D341Med (cell line): Measurements from ENCODE around the gene VDR.

Experiments
- DNase-seq: peaks from one replicate; pipeline ENCODE4 v3.0.0; 2012; ENCODE audit warnings: low spot score

VDR gene

GRCh38 chr12:47930634-47931033 lies 25.8 kb upstream of the VDR start:
- no peak for DNase-seq

- no peak for DNase-seq
Measured at GRCh38 chr12:47927346-47927745, 22.6 kb upstream of the VDR start.

DNA sequence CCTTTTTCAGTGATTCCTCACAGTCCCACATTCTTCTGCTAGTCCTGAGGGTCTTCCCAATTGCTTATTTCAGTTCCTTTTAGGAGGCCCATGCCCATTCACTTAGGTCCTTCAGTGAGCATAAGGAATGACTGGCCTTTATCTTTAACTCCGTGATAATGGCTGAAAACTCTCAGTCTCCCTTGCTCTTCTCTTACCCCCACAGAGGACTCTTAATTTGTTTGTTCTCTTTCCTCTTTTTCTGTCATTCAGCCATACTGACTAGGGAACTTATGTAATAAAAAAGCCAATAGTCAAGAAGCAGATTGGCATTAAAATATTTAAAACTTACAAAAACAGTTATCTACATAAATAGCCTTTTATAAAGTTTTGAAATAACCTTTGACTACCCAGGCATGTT lies 17.1 kb upstream of the VDR start:
- no peak for DNase-seq

GRCh38 chr12:47920913-47921312 lies 16.1 kb upstream of the VDR start:
- DNase-seq, result no peak

DNA sequence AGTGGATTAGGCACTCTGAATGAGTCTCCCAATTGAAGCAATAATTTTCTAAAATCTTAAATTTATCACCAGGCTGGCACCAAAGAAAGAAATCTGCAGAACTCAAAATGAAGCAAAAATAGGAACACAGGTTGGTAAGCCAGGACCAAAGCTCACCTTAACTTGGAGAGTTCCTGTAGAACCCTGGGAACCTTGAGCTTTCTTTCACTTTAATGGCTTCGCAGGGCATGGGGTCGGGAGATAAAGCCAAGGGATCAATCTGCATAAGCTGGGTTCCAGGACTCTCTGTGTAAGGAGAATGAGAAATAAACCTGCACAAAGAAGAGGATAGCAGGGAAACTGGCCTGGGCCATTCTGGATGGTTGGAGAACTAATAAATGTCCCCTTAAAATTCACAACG lies 8.3 kb upstream of the VDR start:
- DNase-seq, result no peak

DNA sequence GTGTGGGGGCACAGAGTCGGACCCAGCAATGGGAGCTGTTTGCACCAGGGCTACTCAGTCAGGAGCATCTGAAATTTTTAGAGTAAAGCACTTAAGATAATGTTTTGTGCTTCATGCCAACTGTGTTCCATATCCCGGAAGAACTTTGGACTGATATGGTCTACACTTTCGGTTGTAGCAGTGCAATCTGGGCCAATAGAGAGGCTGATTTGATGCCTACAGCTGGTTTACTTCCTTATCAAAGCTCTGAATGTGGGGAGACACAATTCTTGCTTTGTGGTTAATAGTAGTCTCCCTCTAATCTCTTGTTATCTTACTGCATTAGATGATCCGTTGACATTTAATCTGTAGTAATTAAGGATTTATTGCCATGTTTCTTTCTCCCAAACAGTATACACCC lies 7.8 kb upstream of the VDR start:
- DNase-seq, result no peak

GRCh38 chr12:47910981-47911380 lies 6.2 kb upstream of the VDR start:
- no peak for DNase-seq

DNA sequence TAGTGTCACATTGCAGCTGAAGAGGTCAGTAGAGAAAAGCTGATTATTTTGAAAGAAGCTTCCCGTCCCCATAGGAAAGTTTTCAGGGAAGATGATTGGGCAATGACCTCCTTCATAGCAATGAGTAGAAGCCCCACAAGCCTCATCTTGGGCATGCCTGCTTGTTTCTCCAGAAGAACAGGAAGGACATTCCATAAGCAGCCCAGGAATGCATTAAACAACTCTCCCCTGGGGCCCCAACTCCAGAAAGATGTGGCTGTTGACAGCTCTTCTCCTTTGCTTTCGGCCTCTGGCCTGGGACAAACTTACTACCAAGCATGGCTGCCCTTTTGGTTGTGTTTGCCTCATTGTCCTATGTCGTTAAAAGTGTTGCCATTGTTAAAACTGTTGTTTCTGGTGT lies 5.7 kb upstream of the VDR start:
- DNase-seq, result no peak

DNA sequence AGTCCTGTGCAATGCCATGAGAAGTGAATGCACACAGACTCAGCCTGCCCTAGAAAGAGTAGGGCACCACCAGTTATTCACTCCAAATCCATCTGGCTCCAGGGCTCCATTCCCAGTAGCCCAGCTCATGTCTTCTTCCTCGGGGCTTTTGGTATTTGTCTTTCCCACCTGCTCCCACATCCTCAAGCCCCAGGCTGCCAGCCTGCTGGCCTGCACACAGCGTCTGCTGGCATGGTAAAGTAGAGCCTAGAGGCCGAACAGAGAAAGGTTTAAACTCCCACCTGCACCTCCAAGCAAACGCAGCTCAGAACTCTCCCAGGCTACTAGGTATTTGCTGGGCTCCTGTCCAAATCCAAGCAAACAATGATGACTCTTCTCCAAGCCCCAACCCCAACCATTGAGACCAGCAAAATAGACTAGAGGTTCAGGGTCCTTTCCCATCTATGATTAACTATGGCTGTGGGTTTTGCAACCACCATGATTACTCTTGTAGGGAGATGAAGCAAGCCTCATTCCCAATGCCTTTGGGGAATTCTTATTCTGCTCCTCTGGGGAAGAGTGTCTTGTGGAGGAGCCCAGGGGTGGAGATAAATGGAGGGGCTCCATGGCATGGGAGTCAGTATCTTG lies 5.2 kb upstream of the VDR start:
- no peak for DNase-seq

DNA sequence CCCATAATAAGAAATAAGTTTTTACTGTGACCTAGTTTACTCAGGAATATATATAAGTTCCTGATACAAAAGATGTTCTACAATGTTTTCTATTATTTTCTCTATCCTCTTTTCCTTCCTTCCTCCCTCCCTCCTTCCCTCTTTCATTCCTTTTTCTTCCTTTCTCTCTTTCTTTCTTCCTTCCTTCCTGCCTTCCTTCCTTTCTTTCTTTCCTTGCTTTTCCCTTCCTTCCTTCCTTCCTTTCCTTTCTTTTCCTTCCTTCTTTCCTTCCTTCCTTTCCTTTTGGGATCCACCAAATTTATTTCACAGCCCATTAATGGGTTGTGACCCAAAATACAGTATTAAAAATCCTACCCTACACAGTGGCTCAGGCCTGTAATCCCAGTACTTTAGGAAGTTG lies 3.9 kb upstream of the VDR start:
- no peak for DNase-seq

DNA sequence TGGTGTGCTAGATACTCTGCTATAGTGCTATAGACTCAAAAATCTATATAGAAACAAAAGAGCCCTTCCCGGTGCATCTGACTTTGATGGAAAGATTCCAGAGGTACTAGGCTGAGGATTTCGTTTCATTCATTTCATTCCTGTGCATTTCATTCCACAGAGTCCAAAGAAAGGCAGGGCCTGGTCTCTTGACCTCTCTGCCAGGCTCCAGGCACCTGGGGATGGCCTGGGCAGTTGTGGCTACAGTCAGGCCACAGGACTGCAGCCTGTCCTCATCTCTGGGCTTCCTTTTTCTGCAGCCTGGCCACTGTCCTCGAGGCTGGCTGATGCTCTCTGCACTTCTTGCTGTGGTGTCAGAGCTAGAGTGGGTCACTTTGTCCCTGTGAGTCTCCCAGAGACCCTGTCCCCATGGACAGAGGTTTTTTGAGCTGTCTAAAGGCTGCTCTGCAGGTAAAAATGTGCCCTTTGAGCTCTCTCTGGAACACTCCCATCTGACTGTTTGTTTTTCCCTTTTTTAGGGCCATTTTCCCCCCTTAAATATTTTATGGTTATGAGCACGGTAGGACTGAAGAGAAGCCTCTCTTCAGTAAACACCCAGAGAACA lies 3.2 kb upstream of the VDR start:
- no peak for DNase-seq

- no peak for DNase-seq
Measured at GRCh38 chr12:47903927-47904712, 674 bp downstream of the VDR start.

GRCh38 chr12:47903151-47903611 lies 1.6 kb downstream of the VDR start:
- no peak for DNase-seq

DNA sequence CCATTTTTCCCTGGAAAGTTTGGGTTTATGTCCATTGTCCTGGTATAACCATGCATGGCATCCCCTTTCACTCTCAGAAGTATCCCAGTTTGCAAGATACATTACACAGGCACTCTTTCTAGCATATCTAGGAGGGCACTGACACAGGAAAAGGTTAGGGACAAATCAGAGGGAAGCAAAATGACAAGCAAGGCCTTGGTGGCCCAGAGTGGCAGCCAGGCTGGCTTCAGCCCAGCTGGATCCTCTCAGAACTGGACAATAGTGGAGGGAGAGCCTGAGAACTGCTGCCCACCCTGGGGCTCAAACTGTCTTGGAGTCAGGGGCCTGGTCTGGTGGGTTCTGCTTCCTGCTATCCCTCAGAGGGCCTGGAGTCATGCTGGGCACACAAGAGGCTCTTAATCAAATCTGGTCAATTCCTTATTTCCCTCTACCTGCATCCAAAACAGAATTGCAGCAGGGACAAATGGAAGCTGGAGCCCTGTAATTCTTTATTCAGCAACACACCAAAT lies 2.6 kb downstream of the VDR start:
- DNase-seq, result no peak

DNA sequence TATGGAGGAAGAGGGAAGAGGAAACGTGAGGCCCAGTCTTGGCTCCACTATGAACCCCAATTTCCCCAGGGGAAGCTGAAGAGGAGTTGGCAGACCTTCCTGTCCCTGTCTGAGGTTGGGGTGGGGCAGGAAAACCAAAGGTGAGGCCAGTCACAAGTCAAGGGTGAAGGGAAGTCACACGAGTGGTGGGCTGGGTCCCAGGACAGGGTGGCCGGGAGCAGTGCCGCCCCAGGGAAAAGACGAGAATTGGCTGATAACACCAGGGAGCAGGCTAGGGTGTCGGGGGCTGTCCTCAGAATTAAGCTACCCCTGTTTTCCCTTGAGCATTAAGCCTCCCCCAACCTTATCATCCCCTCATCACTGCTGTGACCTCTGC lies 3.1 kb downstream of the VDR start:
- no peak for DNase-seq

DNA sequence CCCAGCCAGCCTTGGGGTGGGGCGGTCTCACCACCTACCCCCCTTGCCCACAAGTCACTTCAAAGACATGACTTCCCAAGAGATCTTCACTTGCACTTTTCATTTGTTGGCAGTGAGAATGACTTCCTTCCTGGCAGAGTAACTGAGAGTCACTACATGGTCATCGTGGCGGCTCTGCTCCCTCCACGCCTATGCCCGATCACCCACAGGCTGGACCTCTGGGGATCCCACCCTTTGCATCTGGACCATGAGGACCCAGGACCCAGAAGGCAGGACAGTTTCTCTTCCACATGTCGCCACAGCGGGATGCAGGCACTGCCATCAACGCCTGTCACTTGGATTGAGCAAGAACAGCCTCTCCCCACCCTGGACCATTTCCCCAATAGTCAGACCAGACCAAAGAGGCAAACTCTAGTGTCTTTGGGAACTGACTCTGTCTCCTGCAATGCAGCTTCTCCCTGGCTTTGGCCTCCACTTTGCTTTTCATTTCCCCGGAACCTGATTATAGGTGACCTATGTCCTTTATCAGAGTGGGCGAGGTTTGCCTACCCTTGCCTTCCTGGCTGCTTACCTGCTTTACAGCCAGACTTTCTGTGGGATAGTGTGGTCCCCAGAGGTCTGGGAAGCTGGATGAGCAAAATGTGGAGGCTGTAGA lies 3.6 kb downstream of the VDR start:
- no peak for DNase-seq

GRCh38 chr12:47900131-47901062 lies 4.4 kb downstream of the VDR start:
- DNase-seq, result no peak

DNA sequence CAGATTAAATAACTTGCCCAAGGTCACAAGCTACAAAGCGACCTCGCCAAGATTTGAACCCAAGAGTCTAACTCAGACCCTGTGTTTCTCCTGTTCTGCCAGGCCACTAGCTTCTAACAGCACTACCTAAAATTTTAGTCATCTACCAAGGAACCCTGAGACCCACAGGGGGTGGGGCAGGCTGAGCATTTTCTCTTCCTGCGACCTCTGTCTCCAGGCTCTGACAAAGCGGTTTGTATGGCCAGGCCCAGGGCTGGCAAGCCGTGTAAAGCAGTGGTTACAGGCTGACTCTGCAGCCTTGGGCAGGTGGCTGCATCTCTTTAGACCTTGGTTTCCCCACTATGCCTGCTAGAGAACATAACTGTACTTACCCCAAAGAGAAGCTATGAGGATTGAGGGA lies 5.3 kb downstream of the VDR start:
- DNase-seq, result no peak

GRCh38 chr12:47896633-47897032 lies 8.2 kb downstream of the VDR start:
- no peak for DNase-seq

- no peak for DNase-seq
Measured at GRCh38 chr12:47896022-47896421, 8.8 kb downstream of the VDR start.

- no peak for DNase-seq
Measured at GRCh38 chr12:47894652-47895051, 10.1 kb downstream of the VDR start.

- DNase-seq, result no peak
Measured at GRCh38 chr12:47894068-47894467, 10.7 kb downstream of the VDR start.
